Upper lobe of left lung (tissue), 4 donors: Measurements from ENCODE around the gene MBOAT7.

Experiments
- CTCF ChIP-seq, 6 experiments: fragments of 450-650 bp in 4 of 6; fragments of 200-600 bp in 2 of 6; sonication (generic) in 2 of 6; IDR thresholded peaks; one replicate each; pipeline ENCODE4 v1.5.1; 2016 to 2019; ENCODE audit warnings: antibody characterized with exemption in 6 of 6
- EP300 ChIP-seq, 4 donors: sonication (generic); formaldehyde crosslinking; IDR thresholded peaks; one replicate each; pipeline ENCODE4 v1.5.1; 2017; ENCODE audit warnings: antibody characterized with exemption in 4 of 4, control low read depth in 2 of 4
- POLR2A ChIP-seq, 4 donors: fragments of 450-650 bp; IDR thresholded peaks; one replicate each; pipeline ENCODE4 v1.5.1; 2016 to 2017; ENCODE audit warnings: antibody characterized with exemption in 4 of 4, mild to moderate bottlenecking in 2 of 4
- POLR2AphosphoS5 ChIP-seq, 2 donors: sonication (generic); formaldehyde crosslinking; IDR thresholded peaks; one replicate each; pipeline ENCODE4 v1.5.1; 2017; ENCODE audit warnings: antibody characterized with exemption in 2 of 2

GRCh38 chr19:54158812-54159351 is 30.5 kb downstream of the MBOAT7 start:
- TF ChIP-seq CTCF (IDR thresholded peaks at IDR 0.05) = no peak
- TF ChIP-seq POLR2A (IDR thresholded peaks at IDR 0.05) = no peak
- no peak for TF ChIP-seq POLR2AphosphoS5 (IDR thresholded peaks at IDR 0.05)
- no peak for TF ChIP-seq EP300 (IDR thresholded peaks at IDR 0.05)
